ENCODE results near the gene RNASE13.

DNA sequence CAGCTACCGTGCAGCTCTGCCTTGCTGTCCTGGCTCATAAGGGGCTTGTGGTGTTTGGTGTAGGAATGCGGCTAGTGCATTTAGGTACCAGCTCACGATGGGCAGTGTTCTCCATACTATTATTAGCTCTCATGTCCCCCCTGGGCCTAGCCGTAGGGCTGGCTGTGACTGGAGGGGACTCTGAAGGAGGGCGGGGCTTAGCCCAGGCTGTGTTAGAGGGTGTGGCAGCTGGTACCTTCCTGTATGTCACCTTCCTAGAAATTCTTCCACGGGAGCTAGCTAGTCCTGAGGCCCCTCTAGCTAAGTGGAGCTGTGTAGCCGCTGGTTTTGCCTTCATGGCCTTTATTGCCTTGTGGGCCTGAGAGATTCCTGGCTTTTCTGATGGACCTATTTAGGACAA, 33.4 kb downstream of the RNASE13 start:
- TF ChIP-seq, protein P1, sequence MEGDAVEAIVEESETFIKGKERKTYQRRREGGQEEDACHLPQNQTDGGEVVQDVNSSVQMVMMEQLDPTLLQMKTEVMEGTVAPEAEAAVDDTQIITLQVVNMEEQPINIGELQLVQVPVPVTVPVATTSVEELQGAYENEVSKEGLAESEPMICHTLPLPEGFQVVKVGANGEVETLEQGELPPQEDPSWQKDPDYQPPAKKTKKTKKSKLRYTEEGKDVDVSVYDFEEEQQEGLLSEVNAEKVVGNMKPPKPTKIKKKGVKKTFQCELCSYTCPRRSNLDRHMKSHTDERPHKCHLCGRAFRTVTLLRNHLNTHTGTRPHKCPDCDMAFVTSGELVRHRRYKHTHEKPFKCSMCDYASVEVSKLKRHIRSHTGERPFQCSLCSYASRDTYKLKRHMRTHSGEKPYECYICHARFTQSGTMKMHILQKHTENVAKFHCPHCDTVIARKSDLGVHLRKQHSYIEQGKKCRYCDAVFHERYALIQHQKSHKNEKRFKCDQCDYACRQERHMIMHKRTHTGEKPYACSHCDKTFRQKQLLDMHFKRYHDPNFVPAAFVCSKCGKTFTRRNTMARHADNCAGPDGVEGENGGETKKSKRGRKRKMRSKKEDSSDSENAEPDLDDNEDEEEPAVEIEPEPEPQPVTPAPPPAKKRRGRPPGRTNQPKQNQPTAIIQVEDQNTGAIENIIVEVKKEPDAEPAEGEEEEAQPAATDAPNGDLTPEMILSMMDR (tag by site-specific recombination; IDR thresholded peaks at IDR 0.05) = no peak
- TF ChIP-seq, protein P2, sequence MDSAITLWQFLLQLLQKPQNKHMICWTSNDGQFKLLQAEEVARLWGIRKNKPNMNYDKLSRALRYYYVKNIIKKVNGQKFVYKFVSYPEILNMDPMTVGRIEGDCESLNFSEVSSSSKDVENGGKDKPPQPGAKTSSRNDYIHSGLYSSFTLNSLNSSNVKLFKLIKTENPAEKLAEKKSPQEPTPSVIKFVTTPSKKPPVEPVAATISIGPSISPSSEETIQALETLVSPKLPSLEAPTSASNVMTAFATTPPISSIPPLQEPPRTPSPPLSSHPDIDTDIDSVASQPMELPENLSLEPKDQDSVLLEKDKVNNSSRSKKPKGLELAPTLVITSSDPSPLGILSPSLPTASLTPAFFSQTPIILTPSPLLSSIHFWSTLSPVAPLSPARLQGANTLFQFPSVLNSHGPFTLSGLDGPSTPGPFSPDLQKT (IDR thresholded peaks at IDR 0.05; ENCODE audit: borderline replicate concordance, low read depth, low read length) = no peak
- no peak for TF ChIP-seq ZNF623 (tag by site-specific recombination; IDR thresholded peaks at IDR 0.05)
- no peak for TF ChIP-seq ZFP3 (tag by site-specific recombination; IDR thresholded peaks at IDR 0.05; ENCODE audit: low read depth)
- no peak for TF ChIP-seq PRDM10 (tag by site-specific recombination; IDR thresholded peaks at IDR 0.05)
- no peak for TF ChIP-seq ZNF174 (tag by site-specific recombination; IDR thresholded peaks at IDR 0.05)
- no peak for TF ChIP-seq GLIS1 (tag by site-specific recombination; IDR thresholded peaks at IDR 0.05)
- TF ChIP-seq ZNF433 (tag by site-specific recombination; IDR thresholded peaks at IDR 0.05; ENCODE audit: low read depth) = no peak
- TF ChIP-seq BCL11A (tag by site-specific recombination; IDR thresholded peaks at IDR 0.05; ENCODE audit: low read depth) = no peak
- no peak for TF ChIP-seq ZNF510 (tag by site-specific recombination; IDR thresholded peaks at IDR 0.05; ENCODE audit: insufficient replicate concordance)

Measured in HEK293 (cell line).